ENCODE results near the gene KLK4.

DNA sequence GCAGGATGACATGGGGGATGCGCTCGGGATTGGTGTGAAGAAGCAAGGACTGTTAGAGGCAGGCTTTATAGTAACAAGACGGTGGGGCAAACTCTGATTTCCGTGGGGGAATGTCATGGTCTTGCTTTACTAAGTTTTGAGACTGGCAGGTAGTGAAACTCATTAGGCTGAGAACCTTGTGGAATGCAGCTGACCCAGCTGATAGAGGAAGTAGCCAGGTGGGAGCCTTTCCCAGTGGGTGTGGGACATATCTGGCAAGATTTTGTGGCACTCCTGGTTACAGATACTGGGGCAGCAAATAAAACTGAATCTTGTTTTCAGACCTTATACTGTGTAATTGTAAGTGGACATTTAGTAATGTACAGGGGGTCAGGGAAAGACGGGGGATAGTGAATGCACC, 31.0 kb downstream of the KLK4 start:
- TF ChIP-seq ZFP90 (CRISPR knock-in tag; IDR thresholded peaks at IDR 0.05; ENCODE audit: borderline replicate concordance) = no peak
- no peak for TF ChIP-seq MYC (CRISPR knock-in tag; IDR thresholded peaks at IDR 0.05; ENCODE audit: borderline replicate concordance)
- TF ChIP-seq ZKSCAN1 (IDR thresholded peaks at IDR 0.05; ENCODE audit: low read length) = no peak
- no peak for TF ChIP-seq ZC3H4 (CRISPR knock-in tag; IDR thresholded peaks at IDR 0.05; ENCODE audit: borderline replicate concordance)
